IPS-18a (cell line): ENCODE results near the gene TCIRG1.
A peak's percentile ranks its signal among the peaks of the same experiment; 100 is the strongest.
"Not testable (repeated sequence)": the region's sequence is repeated elsewhere in the genome, so short reads cannot be mapped to it uniquely, and the experiment has no call there.

Source experiments
- H3K27ac ChIP-seq: one replicate; pipeline ENCODE4 v1.5.1; 2013; ENCODE audit warnings: low read length
- H3K27me3 ChIP-seq: one replicate; pipeline ENCODE4 v1.6.1; 2013; ENCODE audit warnings: mild to moderate bottlenecking, low read length; ENCODE audit not compliant: control insufficient read depth, insufficient read depth
- H3K36me3 ChIP-seq: one replicate; pipeline ENCODE4 v1.6.1; 2013; ENCODE audit warnings: low read depth, low read length; ENCODE audit not compliant: control insufficient read depth
- H3K4me1 ChIP-seq: one replicate; pipeline ENCODE4 v1.6.1; 2013; ENCODE audit warnings: low read depth, low read length; ENCODE audit not compliant: control insufficient read depth
- H3K4me3 ChIP-seq: one replicate; pipeline ENCODE4 v1.5.1; 2013; ENCODE audit warnings: low read length
- H3K9ac ChIP-seq: one replicate; pipeline ENCODE4 v1.6.1; 2013; ENCODE audit warnings: mild to moderate bottlenecking, low read length, moderate library complexity
- H3K9me3 ChIP-seq: one replicate; pipeline ENCODE4 v1.6.1; 2013; ENCODE audit warnings: low read depth, low read length; ENCODE audit not compliant: control insufficient read depth

The TCIRG1 gene, protein sequence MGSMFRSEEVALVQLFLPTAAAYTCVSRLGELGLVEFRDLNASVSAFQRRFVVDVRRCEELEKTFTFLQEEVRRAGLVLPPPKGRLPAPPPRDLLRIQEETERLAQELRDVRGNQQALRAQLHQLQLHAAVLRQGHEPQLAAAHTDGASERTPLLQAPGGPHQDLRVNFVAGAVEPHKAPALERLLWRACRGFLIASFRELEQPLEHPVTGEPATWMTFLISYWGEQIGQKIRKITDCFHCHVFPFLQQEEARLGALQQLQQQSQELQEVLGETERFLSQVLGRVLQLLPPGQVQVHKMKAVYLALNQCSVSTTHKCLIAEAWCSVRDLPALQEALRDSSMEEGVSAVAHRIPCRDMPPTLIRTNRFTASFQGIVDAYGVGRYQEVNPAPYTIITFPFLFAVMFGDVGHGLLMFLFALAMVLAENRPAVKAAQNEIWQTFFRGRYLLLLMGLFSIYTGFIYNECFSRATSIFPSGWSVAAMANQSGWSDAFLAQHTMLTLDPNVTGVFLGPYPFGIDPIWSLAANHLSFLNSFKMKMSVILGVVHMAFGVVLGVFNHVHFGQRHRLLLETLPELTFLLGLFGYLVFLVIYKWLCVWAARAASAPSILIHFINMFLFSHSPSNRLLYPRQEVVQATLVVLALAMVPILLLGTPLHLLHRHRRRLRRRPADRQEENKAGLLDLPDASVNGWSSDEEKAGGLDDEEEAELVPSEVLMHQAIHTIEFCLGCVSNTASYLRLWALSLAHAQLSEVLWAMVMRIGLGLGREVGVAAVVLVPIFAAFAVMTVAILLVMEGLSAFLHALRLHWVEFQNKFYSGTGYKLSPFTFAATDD

DNA sequence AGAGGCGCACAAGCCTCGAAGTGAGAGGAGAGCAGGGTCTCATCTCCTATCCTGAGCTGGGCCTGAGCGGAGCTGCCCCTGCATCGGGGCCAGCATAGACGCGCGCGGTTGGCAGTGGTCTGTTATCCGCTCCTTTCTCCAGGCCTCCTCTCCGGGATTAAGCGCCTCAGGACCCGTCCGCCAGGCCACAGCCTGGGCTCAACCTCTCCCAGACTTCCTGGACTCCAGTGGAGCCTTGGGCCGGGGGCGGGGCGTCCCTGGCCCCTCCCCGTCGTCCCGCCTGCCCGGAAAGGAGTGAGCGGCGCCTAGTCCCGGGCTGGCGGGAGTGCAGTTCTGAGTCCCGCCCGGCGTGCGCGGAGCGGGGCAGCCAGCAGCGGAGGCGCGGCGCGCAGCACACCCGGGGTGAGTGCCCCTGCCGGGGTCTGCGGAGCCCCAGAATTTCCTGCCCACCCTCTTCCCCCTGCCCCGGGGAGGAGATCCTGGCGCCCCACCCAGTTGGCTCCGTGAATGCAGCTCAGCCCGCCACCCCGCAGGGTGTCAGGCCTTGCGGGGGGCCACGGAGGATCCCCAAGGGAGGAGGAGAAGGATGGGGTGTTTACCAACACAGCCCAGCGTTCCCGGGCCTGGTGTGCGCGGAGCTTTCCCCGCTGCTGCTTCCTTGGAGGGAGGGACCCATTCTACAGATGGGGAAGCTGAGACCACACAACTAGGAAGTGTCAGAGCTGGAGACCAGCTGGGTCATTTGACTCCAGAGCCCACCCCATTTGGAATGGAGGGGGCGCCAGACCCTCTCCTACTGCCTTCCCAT lies at the start of gene TCIRG1:
TCIRG1 (plus strand) TSS at position 308 of the 808 bp plus-strand sequence. CDS start 2,247 bp downstream, outside the sequence.
- H3K36me3 ChIP-seq = peaks cover 10% of the 10 kb centered on the region
- no peak within 1 kb of the TSS for H3K27ac ChIP-seq
- H3K27me3 ChIP-seq = no peaks in the 10 kb centered on the region
- H3K9ac ChIP-seq = no peak within 1 kb of the TSS
- H3K9me3 ChIP-seq = no peaks in the 10 kb centered on the region
- H3K4me1 ChIP-seq = peaks cover 6% of the 10 kb centered on the region
- peak within 1 kb of the TSS; percentile 49 for H3K4me3 ChIP-seq

DNA sequence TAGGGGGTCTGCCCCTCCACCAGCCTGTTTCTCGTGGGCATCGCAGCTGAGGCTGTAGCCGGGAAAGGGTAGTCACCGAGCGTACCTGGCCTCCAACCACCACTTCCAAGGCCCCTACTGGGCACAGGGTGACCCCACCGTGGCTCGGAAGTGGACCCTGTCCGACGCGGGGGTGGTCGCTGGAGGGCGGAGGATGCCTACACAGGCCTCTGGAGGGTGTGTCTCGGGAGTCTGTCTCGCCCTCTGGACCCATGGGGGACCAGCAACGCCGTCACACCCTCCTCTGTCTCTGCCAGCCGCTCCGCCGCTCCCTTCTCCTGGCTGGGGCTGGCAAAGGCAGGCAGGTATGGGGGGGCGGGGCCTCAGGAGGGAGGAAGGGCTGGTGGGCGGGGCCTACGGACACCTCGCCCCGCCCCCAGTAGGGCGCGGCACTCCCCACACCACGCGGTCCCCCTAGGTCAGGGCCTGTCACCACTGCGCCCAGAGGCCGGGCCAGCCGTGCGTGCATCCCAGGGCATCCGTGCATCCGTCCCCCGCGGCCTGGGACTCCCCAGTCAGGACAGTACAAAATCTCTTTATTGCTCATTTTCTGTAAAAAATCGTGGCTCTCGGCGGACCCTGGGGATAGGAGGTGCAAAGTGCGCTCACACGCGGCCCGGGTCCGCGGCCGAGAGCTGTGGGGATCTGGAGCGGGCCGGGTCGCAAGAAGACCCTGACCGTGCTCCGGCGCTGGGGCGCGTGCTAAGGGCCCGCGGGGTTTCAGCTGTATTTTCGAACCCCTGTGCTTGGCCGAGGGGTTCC lies 48.1 kb upstream of the TCIRG1 start:
- H3K4me1 ChIP-seq, H3K27me3 ChIP-seq, H3K36me3 ChIP-seq, H3K9me3 ChIP-seq, H3K27ac ChIP-seq: not testable (repeated sequence)
- Histone ChIP-seq H3K9ac (peak overlapping the region; percentile 48), H3K4me3 (peak overlapping the region; percentile 53)

DNA sequence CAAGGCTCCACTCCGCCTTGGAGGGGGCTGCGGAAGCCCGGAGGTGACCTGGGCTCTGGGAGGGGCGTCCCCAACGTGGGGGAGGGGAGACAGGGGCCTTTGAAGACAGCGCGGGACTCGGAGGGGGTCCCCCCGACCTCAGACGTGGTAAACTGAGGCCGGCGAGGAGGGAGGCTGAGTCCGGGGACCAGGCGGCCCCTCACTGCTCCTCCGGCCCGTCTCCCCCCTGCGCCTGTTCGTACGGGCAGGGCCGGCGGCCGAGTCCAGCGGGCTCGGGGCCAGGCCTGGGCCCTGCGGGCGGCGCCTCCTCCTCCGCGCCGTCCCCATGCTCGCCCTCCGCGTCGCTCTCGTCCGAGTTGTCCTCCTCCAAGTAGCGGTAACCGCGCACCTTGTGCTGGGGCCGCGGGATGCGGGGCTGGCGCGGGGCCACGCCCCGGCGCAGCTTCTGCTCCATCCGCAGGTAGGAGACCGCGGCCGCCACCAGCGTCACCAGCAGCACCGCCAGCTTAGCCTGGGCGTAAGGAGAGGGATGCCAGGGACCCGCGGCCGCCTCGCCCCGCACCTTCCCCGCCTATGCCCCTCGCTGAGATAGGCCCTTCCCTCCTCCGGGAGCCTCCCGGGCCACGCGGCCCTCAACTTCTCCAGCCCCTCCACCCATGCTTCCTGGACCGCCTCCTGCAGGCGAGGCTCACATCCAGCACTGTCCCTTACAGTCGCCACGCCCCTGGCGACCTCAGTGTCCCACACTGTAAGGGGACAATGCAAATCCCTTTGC lies 47.3 kb upstream of the TCIRG1 start:
- H3K4me1 ChIP-seq, H3K27me3 ChIP-seq, H3K36me3 ChIP-seq, H3K9me3 ChIP-seq, H3K27ac ChIP-seq: not testable (repeated sequence)
- Histone ChIP-seq H3K4me3 (peak overlapping the region; percentile 53), H3K9ac (peak overlapping the region; percentile 48)

DNA sequence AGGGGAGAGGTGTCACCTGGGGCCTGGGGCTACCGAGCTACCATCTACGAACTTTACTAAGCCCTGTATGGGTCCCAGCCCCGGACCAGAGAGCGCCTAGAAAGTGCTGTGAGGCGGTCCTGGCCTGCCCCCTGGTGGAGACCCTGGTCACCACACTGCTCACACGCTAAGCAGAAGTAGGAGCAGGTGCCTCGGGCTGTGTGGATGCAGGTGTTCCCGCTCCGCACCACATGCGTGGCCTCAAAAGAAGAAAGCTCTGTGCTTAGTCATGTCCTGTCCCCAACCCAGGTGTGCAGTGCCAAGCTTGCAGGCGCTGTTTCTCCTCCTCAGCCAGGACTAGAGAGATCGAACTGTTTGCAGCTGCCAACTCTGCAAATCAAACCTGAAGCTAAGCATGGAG lies 45.0 kb upstream of the TCIRG1 start:
- H3K36me3 ChIP-seq, H3K9me3 ChIP-seq, H3K27ac ChIP-seq, H3K9ac ChIP-seq, H3K4me3 ChIP-seq, H3K27me3 ChIP-seq, H3K4me1 ChIP-seq: not testable (repeated sequence)

DNA sequence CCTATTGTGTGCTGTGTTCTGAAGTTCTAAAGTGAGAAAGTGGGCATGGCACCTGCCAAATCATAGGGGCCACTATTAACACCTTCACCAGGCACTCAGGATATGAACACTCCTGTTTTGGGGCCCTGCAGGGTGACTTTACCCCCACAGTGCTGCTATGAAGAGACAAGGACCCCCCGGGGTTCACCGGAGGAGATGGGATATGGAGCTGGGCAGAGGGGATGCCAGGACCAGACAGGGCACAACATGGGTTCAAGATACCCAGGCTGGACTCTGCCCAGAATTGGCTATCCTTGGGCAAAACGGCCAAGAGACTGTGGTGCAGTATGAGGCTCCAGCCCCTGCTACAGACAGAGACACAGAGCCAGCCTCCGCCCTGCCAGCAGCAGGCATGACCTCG lies 44.4 kb upstream of the TCIRG1 start:
- H3K27me3 ChIP-seq, H3K27ac ChIP-seq, H3K4me3 ChIP-seq, H3K36me3 ChIP-seq, H3K4me1 ChIP-seq, H3K9me3 ChIP-seq, H3K9ac ChIP-seq: not testable (repeated sequence)

DNA sequence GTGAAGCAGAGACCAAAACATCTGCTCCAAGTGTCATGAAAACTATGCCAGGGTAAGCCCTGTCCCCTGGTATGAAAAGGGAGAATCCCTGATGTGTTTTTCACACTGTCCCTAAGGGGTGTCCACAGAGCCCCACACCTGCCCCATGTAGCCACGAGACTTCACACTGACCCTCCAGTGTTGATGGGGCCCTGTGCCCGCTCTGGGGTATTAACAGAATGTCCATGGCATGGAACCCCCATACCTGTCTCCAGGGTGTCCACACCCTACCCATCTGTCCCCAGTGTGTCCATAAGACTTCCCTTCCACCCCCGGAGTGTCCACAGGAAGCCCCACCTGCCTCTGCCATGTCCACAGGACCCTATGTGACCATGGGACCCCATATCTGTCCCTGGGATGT lies 43.7 kb upstream of the TCIRG1 start:
- not testable (repeated sequence) for H3K4me1 ChIP-seq, H3K36me3 ChIP-seq, H3K9ac ChIP-seq, H3K4me3 ChIP-seq, H3K27me3 ChIP-seq, H3K27ac ChIP-seq, H3K9me3 ChIP-seq

DNA sequence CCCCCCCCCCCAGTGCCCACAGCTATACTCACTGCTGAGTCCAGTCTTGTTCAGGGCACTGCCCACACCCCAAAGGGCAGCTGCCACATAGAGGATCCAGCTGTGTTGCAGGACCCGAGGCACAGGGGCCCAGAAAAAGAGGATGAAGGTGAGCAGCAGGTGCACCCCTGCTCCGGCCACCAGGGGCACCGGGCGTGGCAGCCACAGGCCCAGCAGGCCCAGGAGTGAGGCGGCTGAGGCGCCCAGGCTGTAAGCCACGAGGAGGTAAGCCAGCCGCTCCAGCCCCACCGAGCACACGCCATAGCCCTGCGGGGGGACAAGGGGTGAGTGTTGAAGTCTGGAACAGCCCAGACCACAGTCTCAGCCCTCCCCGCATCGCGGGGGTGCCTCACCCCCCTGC lies 43.2 kb upstream of the TCIRG1 start:
- H3K4me3 ChIP-seq, H3K27ac ChIP-seq, H3K4me1 ChIP-seq, H3K36me3 ChIP-seq, H3K9me3 ChIP-seq, H3K9ac ChIP-seq, H3K27me3 ChIP-seq: not testable (repeated sequence)

DNA sequence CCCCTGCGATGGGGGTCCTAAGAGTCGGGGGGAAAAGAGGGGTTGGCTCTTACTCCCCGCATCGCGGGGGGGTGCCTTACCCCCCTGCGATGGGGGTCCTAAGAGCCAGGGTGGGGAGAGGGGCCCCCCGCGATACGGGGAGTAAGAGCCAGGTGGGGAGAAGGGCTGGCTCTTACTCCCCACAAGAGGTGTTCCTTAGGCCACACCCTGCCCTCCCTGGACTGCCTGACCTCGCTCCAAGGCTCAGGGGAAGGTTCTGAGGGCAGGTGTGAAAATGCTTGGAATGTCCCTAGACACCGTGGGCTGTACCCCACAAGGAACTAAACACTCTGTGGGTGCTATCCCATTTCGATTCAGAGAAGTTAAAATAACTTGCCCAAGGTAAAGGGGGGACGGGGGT lies 42.8 kb upstream of the TCIRG1 start:
- H3K9ac ChIP-seq = no peak overlapping the region
- H3K27ac ChIP-seq = no peak overlapping the region
- H3K9me3 ChIP-seq = no peaks in the 10 kb centered on the region
- H3K4me1 ChIP-seq = peaks cover 5% of the 10 kb centered on the region
- no peaks in the 10 kb centered on the region for H3K27me3 ChIP-seq
- H3K36me3 ChIP-seq = no peaks in the 10 kb centered on the region
- no peak overlapping the region for H3K4me3 ChIP-seq

DNA sequence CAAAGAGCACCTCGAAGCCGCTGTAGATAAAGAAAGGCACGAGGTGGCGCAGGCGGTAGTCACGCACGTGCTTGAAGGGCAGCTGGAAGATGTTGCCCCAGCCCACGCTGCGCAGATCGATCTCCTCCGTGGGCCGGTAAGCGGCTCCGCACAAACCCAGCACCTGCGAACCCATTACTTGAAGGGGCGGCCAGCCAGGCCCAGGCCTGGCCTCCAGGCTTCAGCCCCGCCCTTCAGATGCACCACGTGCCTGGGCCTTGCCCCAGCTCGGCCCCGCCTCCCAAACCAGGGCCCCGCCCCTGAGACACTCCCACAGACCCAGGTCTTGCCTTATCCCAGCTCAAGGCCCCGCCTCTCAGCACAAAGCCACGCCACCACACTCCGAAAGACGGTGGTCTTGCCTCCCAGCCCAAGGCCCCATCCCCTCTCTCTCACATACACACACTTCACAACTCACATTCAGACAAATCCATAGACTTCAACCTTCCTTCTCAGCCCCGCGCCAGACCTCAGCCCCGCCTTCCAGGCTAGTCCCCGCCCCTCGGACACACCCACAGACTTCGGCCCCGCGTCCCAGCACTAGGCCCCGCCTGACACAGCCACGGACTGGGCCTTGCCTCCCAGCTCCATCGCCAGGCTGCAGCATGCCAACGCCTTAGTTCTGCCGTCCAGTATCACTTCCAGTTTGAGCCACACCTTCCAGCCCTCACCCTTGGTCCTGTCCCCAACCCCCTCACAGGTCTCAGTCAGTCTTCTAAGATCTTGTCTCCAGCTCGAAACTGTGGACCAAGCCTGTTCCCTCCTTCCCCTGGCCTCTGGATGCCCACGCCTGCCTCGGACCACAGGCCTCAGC lies 42.0 kb upstream of the TCIRG1 start:
- peaks cover 5% of the 10 kb centered on the region for H3K4me1 ChIP-seq
- H3K4me3 ChIP-seq = peak overlapping the region; percentile 57
- no peak overlapping the region for H3K27ac ChIP-seq
- H3K36me3 ChIP-seq = no peaks in the 10 kb centered on the region
- H3K9ac ChIP-seq = no peak overlapping the region
- no peaks in the 10 kb centered on the region for H3K9me3 ChIP-seq
- no peaks in the 10 kb centered on the region for H3K27me3 ChIP-seq

DNA sequence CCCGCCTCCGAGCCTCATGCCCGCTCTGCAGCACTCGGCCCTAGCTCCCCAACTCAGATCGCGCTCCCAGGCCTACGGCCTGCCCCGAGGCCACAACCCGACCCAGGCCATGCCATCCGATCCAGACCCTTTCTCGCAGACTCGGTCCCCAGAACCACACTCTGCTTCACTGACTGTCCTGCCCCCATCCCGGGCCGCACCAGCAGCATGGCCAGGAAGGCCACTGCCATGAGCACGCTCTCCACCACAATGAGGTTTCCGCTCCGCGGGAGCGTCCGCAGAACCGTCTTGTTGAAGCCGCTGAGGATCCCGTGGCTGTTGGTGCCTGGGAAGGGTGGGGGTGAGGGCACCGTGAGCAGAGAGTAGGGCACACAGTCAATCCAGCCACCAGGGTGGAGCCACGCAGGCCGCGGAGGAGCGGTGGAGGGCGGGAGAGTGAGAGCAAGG lies 41.3 kb upstream of the TCIRG1 start:
- H3K27me3 ChIP-seq = peaks cover 1% of the 10 kb centered on the region
- no peak overlapping the region for H3K9ac ChIP-seq
- H3K36me3 ChIP-seq = no peaks in the 10 kb centered on the region
- no peaks in the 10 kb centered on the region for H3K9me3 ChIP-seq
- no peak overlapping the region for H3K27ac ChIP-seq
- peaks cover 5% of the 10 kb centered on the region for H3K4me1 ChIP-seq
- H3K4me3 ChIP-seq = no peak overlapping the region
